ENCODE data around the gene DEUP1.
"Not testable (repeated sequence)": the region's sequence is repeated elsewhere in the genome, so short reads cannot be mapped to it uniquely, and the experiment has no call there.

Gene DEUP1

DNA sequence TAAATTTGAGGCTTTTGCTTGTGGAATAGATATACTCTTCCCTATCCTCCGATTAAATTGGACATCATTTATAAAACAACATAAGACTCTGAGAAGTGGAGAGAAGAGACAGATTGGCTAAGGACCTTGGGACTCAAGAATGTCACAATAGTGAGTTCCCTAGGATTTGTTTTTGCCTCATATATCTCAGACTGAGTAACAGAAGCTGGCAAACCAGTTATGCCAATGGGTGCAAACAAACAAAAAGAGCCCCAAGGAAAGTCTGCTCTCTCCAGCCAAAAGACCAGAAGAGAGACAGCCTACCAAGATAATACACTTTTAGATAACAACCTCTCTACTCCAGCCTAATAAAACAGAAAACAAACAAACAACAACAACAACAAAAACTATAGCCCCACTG lies 28.9 kb downstream of the DEUP1 start:
- DNase-seq (ENCODE audit: low read depth) = no peak

DNA sequence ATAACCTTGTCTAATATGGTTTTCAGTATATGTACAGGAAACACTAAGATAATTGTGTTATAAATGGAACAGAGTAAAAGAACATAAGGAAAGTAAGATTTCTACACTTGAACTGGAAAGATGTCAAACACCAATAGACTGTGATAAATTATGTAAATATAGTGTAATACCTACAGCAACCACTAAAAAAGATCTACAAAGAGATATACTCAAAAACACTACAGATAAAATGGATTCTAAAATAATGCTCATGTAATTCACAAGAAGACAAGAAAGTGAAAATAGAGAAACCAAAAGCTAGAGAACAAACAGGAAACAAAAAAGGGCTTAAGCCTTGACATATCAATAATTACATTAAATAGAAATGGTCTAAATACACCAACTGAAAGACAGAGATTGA lies 30.9 kb downstream of the DEUP1 start:
- DNase-seq (ENCODE audit: low read depth) = no peak

- DNase-seq (ENCODE audit: low read depth) = no peak
Measured at GRCh38 chr11:93368022-93368421, 37.5 kb downstream of the DEUP1 start.

DNA sequence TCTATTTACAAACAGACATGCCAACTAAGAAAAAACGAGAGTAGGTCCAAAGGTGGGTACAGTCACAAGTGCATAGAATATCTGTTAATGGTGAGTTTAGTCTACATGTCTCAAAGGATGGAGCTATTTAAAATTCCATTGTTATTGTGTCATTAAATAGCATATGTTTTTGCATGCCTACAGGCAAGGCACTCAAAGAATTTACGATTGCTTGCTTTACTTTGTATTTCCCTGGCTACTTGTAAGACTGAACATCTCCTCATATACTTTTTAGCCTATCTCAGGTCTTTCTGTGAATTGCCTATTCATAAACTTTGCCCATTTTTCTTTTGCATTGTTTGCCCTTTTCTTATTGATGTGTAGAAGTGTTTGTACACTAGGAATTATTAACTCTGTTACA lies 39.7 kb downstream of the DEUP1 start:
- peak; percentile 40 for DNase-seq (ENCODE audit: low read depth)

GRCh38 chr11:93389737-93390136 lies 59.2 kb downstream of the DEUP1 start:
- DNase-seq (ENCODE audit: low read depth) = no peak

DNA sequence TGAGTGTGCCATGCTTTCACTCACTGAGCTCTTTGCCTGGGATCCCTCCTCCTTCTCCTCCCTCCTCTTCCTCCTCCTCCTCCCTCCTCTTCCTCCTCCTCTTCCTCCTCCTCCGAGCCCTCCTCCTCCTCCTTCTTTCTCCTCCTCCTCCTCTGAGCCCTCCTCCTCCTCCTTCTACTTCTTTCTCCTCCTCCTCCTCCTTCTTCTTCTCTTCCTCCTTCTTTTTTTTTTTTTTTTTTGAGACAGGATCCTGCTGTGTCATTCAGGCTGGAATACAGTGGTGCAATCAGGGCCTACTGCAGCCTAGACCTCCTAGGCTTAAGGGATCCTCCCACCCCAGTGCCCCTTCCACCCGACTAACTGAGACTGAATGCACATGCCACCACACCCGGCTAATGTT lies 62.3 kb downstream of the DEUP1 start:
- DNase-seq (ENCODE audit: low read depth) = no peak

- DNase-seq (ENCODE audit: low read depth) = no peak
Measured at GRCh38 chr11:93393386-93393785, 62.8 kb downstream of the DEUP1 start.

DNA sequence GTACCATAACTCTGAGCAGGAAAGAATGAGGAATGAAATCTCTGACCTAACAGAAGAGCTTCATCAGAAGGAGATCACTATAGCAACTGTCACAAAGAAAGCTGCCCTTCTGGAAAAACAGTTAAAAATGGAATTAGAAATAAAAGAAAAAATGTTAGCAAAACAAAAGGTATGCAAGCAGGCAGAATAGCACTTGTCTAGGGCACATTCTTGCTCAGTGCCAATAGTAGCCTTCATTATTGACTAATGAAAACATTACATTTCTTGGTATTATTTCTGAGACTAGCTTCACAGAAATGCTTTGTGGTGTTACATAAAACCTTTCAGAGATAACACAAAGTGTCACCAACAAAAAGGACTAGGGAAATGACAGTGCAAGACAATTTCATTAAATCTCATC lies 63.9 kb downstream of the DEUP1 start:
- no peak for DNase-seq (ENCODE audit: low read depth)

DNA sequence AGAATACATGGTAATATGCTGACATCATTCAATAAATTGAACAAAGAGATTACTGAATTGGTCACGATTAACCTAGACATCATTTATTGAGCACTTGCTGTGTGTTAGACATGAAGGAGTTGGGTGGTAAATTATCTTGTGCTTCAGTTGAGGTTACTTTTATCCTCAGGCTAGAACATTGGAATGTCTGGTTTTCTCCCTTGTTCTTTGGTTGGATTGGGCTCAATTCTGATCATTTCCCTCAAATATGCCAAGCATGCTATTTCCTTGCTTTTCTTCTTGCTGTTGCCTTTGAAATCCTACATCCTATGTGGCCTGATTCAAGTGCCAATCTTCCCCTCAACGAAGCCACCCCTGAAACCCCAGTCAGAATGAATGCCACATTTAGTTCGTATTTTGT lies 65.8 kb downstream of the DEUP1 start:
- DNase-seq (ENCODE audit: low read depth) = peak; percentile 19

DNA sequence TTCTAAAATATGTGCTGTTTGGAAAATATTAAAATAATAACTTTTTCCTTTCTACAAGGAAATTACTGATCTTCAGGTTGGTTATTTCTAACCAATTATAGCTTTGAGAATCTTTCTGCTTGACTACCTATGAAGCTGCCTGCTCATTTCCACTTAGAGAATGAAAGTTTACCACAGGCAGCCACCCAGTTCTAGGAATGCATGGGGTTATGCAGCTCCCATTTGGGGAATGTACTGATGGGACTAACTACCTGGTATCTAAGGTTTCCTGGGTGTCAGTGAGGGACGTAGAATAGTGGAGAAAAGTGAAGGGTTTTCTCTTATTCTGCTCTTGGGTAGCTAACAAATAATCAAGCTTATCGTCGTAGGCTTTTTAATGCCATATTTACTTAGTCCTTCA lies 73.4 kb downstream of the DEUP1 start:
- DNase-seq (ENCODE audit: low read depth) = no peak

DNA sequence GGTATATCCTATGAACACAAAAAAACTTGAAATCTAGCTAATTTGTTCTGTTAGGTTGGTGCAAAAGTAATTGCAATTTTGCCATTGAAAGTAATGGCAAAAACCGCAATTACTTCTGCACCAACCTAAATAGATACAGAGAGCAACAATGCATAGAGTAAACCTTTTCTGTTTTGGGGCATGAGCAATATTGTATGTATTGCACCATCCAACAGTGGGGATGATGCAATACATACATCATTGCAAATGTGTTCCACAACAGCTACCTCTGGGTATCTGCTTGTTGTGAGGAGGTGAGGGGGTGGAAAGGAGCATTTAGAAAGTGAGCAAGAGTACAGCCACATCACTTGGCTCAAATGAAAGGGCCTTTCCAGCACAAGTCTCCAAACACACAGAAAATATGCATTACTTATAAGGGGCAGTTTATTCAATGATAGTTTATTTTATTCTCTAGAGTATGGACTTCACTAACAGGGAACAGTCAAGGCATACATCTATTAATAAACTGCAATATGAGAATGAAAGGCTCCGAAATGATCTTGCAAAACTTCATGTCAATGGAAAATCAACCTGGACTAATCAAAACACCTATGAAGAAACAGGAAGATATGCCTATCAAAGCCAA lies 77.3 kb downstream of the DEUP1 start:
- no peak for DNase-seq (ENCODE audit: low read depth)

- DNase-seq (ENCODE audit: low read depth) = no peak
Measured at GRCh38 chr11:93410441-93410840, 79.9 kb downstream of the DEUP1 start.

GRCh38 chr11:93411705-93412104 lies 81.2 kb downstream of the DEUP1 start:
- DNase-seq (ENCODE audit: low read depth) = no peak

DNA sequence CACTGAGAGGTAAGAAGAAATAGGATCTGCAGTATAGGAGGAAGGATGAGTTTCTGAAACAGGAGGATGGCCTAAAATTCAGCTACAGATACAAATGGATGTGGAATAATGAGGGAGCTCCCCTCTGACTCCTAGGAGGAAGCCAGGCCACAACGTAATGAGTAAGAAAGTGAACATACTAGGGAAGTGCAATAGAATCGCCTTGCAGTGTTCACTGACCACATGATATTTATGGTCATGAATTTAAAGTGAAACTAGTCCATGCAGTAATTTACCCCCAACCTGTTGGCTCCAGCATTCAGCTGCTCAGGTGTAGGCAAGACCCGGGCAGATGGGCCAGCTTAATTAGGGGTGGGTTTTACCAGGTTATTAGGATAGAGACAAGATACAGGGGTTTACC lies 101.7 kb downstream of the DEUP1 start:
- no peak for DNase-seq (ENCODE audit: low read depth)

DNA sequence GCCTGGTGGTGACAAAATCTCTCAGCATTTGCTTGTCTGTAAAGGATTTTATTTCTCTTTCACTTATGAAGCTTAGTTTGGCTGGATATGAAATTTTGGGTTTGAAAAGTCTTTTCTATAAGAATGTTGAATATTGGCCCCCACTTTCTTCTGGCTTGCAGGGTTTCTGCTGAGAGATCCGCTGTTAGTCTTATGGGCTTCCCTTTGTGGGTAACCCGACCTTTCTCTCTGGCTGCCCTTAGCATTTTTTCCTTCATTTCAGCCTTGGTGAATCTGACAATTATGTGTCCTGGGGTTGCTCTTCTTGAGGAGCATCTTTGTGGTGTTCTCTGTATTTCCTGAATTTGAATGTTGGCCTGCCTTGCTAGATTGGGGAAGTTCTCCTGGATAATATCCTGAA lies 112.7 kb downstream of the DEUP1 start:
- not testable (repeated sequence) for DNase-seq (ENCODE audit: low read depth)

- no peak for DNase-seq (ENCODE audit: low read depth)
Measured at GRCh38 chr11:93444617-93445073, 114.1 kb downstream of the DEUP1 start.

DNA sequence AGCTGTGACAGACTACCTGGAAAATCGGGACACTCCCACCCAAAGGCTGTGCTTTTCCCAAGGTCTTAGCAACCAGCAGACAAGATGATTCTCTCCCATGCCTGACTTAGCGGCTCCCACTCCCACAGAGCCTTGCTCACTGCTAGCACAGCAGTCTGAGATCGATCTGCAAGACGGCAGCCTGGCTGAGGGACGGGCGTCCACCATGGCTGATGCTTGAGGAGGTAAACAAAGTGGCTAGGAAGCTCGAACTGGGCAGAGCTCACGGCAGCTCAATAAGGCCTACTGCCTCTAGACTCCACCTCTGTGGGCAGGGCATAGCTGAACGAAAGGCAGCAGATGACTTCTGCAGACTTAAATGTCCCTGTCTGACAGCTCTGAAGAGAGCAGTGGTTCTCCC lies 127.7 kb downstream of the DEUP1 start:
- no peak for DNase-seq (ENCODE audit: low read depth)

- not testable (repeated sequence) for DNase-seq (ENCODE audit: low read depth)
Measured at GRCh38 chr11:93463666-93464065, 133.1 kb downstream of the DEUP1 start.

DNA sequence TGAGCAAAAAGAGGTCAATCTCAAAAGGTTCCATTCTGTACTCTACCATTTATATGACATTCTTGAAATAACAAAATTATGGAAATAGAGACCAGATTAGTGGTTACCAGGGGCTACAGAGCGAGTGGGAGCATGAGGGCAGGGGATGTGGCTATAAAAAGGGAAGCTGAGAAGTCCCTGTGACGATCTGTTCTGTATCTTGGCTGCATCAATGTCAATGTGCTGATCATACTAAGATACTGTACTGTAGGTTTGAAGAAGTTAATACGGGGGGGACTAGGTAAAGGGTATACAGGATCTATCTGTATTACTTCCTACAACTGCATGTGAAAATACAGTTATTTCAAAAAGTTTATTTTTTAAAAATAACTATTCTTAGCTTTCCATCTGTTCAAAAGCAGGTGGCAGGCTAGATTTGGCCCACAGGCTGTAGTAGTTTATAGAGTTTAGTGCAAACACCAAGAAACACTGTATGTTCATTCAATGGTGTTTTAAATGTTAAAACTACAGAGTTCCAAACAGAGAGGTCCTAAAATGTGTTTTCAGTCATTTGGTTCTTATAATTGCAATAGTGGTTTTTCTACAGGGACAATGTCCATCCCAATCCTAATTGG lies 134.5 kb downstream of the DEUP1 start:
- DNase-seq (ENCODE audit: low read depth) = no peak

- DNase-seq (ENCODE audit: low read depth) = no peak
Measured at GRCh38 chr11:93467054-93467453, 136.5 kb downstream of the DEUP1 start.

DNA sequence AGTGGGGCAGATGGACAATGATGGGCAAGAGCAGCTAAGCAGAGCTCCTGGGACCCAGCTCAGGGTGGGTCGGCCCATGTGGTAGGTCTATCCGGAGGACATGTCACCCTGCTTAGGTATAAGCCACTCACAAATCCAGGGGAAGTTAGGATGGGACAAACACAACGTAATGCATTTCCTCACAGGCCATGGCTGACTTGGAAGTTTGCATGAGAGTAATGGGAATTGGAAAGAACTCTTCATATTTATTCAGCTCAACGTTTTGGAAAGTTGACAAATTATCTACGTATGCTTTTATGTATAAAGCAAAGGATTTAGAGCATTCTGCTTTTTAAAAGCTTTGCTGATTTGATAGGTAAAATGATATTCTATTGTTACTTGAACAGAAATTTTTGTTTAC lies 137.7 kb downstream of the DEUP1 start:
- DNase-seq (ENCODE audit: low read depth) = no peak

GRCh38 chr11:93474123-93474522 lies 143.6 kb downstream of the DEUP1 start:
- DNase-seq (ENCODE audit: low read depth) = no peak

GRCh38 chr11:93476796-93477195 lies 146.3 kb downstream of the DEUP1 start:
- no peak for DNase-seq (ENCODE audit: low read depth)

DNA sequence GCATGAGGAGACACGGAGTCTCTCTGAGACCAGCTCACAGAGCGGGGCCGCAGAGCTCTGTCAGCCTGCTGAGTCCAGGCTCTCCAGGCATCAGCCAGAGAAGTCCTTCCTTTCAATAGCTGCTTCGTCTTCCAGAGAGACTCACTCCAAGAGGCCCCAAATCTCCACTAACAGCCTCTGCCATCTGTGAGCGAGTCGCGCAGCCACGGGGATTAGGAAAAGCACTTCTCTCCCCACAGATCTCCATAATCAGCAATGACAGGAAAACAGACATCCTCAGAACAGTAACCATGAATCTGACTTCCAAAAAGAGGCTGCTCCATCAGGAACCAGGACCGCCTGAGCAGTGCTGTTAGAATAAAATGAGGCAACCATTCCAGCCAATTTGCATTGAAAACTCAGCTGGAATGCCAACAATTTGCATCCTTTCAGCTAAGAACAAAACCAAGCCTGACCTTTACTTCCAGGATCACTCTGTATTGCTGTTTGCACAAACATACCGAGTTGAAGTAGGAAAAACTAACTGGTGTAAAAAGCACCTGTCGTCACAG lies 147.2 kb downstream of the DEUP1 start:
- DNase-seq (ENCODE audit: low read depth) = no peak
